Measurements from ENCODE around the gene RHOH. TPM values are rescaled to one million over a fixed set of nuclear protein-coding genes. Genes with fewer than 3 reads are reported as not detected.

RHOH gene
- total RNA-seq, 2 donors from 2014 or later = 140 to 169 TPM

DNA sequence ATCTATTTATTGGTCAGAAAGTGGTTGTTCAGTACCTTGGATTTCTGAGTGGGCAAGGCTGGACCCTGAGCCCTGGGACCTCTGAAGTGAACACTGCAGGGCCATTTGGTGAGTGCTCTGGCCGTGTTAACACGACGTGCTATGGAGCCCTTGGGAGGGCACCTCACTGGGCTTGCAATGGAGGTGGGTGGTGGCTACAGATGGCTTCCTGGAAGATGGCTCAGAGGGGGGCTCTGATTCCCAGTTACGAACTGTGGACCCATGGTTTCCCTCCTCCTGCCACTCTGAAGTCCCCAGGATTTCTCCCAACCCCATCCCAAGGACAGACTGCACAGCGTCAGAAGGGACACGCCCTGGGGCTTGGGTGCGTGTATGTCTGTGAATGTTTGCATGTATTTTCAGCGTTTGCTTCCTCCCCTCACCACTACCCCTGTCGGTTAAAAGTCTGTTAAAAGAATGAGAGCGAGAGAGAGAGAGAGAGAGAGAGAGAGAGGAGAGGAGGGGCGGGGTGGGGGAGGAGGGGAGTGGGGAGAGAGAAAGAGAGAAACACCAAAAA is 3.7 kb upstream of the RHOH start:
- DNase-seq (ENCODE audit: low spot score) = no peak
- ATAC-seq = peak in 1 of 2 donors; percentile 5

GRCh38 chr4:40193578-40193977 is 3.3 kb upstream of the RHOH start:
- Mint-ChIP-seq H3K9me3 (no peaks in the 10 kb centered on the region), H3K4me1 (ENCODE audit: low read depth in 2 of 2) (peaks cover 48 to 67% of the 10 kb centered on the region in 2 donors), H3K4me3 (peak overlapping the region; percentile 99), H3K36me3 (peaks cover 16% of the 10 kb centered on the region), H3K27ac (peak overlapping the region; percentile 98), H3K27me3 (no peaks in the 10 kb centered on the region)
- ATAC-seq = no peak
- DNase-seq (ENCODE audit: low spot score) = no peak

More for the DNA sequence above, 3.7 kb upstream of the RHOH start:
- peak overlapping the region; percentile 98 for H3K27ac Mint-ChIP-seq
- no peaks in the 10 kb centered on the region for H3K27me3 Mint-ChIP-seq
- peaks cover 48 to 63% of the 10 kb centered on the region in 2 donors for H3K4me1 Mint-ChIP-seq (ENCODE audit: low read depth in 2 of 2)
- H3K4me3 Mint-ChIP-seq = peak overlapping the region; percentile 99
- H3K36me3 Mint-ChIP-seq = peaks cover 11% of the 10 kb centered on the region
- no peaks in the 10 kb centered on the region for H3K9me3 Mint-ChIP-seq

DNA sequence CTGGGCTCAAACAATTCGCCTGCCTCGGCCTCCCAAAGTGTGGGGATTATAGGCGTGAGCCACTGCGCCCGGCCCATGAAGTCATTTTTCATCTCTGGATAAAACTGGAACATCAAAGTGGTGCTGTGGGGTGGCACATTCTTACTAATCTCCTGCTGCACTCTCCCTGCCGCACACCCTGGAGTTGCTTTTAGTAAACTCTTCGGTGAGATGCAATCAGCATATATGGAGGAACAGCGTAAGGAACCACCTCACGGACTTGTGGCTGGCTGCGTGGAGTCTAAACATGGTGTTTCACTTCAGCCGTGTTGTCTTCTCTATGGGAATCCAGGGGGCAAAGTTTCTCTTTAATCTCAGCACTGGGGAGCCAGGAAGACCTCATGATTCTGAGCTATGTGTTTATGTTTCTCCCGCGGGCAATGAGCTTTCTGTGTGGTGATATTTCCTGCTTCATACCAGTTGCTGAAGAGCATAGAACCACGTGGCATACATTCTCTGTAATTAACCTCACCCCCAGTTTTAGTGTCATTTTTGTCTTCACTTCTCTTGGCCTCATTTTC is 2.1 kb upstream of the RHOH start:
- ATAC-seq = peak in 1 of 2 donors; percentile 56
- Mint-ChIP-seq H3K27me3 (no peaks in the 10 kb centered on the region), H3K4me3 (peak overlapping the region; percentile 99), H3K9me3 (no peaks in the 10 kb centered on the region), H3K27ac (peak overlapping the region; percentile 98), H3K4me1 (ENCODE audit: low read depth in 2 of 2) (peaks cover 52 to 77% of the 10 kb centered on the region in 2 donors), H3K36me3 (peaks cover 23% of the 10 kb centered on the region)
- DNase-seq (ENCODE audit: low spot score) = no peak

DNA sequence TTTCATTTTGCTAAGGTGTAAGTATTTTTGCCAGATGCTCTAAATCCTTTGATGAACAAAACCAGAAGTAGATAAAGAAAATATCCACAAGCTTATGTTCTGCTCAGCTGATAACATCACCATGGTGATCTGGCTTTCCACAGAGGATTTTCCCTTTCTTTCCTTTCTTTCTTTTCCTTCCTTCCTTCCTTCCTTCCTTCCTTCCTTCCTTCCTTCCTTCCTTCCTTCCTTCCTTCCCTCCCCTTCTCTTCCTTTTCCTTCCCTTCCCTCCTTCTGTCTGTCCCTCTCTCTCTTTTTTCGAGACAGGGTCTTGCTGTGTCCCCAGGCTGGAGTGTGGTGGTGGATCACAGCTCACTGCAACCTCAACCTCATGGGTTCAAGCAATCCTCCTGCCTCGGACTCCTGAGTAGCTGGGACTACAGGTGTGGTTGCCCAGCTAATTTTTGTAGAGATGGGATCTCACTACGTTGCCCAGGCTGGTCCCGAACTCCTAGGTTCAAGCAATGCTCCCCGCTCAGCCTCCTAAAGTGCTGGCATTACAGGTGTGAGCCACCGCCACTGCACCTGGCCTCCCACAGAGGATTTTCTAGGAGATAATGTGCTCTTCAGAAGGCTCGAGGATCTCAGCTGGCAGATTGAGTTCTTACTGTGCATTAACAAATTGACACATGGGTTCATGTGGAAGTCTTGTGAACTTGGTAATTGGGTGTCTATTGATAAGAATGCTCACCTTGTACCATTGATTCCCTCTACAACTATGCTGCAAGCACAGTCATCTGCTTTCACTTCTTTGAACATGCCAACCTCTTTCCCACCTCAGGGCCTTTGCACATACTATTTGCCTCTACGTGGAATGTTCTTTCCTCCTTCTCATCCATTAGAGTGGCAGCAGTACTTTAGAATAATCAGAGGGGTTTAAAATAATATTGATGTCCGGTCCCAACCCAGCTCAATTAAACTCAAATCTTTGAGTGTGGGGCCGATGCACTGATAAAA is 1.4 kb upstream of the RHOH start:
- Mint-ChIP-seq H3K36me3 (peaks cover 23% of the 10 kb centered on the region), H3K27ac (peak overlapping the region; percentile 98), H3K27me3 (no peaks in the 10 kb centered on the region), H3K9me3 (no peaks in the 10 kb centered on the region), H3K4me3 (peak overlapping the region; percentile 99), H3K4me1 (ENCODE audit: low read depth in 2 of 2) (peaks cover 58 to 83% of the 10 kb centered on the region in 2 donors)
- DNase-seq (ENCODE audit: low spot score) (no peak), ATAC-seq (no peak)

GRCh38 chr4:40196272-40196671 is 559 bp upstream of the RHOH start:
- DNase-seq (ENCODE audit: low spot score) = no peak
- H3K4me1 Mint-ChIP-seq (ENCODE audit: low read depth in 2 of 2) = peaks cover 59 to 83% of the 10 kb centered on the region in 2 donors
- ATAC-seq = no peak
- peak overlapping the region; percentile 98 for H3K27ac Mint-ChIP-seq
- H3K9me3 Mint-ChIP-seq = no peaks in the 10 kb centered on the region
- no peaks in the 10 kb centered on the region for H3K27me3 Mint-ChIP-seq
- peak overlapping the region; percentile 99 for H3K4me3 Mint-ChIP-seq
- peaks cover 23% of the 10 kb centered on the region for H3K36me3 Mint-ChIP-seq

DNA sequence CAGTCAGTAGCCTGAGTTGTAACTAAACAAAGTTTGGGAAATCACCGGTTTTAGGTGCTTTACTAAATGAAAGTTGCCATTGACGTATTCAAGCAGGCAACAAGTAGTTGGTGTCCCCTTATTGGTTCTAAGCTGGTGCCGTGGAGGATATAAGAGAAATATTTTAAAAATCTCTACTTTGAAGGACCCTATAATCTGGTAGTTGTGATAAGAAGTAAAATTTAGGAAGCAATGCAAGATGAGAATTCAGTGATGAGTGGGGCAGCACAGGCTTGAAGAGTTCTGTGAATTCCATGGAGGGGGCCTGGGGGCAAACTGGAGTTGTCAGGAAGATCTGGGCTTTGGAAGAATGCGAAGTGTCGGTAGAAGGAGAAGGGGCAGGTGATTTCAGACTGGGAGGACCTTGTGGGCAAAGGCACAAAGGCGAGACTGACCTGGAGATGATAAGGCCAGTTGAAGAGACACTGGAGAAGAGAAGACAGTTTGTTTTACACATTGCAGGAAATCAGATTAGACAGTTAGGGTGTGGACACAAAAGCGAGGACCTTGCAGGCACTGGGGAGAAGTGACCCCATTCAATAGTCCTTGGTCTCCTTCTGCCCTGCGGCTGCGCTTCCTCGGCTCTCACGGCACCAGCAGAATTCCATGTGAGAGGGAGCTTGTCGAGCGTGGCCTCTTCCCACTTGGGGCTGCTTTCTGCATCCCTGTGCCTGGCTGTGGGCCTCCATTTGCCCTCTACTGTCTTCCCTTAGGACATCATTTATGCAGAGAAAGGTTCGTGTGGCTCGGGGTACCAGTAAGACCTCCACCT is 1.3 kb downstream of the RHOH start:
- ATAC-seq = peak in 1 of 2 donors; percentile 15
- Mint-ChIP-seq H3K27ac (peak overlapping the region; percentile 98), H3K9me3 (no peaks in the 10 kb centered on the region), H3K4me1 (ENCODE audit: low read depth in 2 of 2) (peaks cover 59 to 83% of the 10 kb centered on the region in 2 donors), H3K27me3 (no peaks in the 10 kb centered on the region), H3K4me3 (peak overlapping the region; percentile 99), H3K36me3 (peaks cover 31% of the 10 kb centered on the region)
- DNase-seq (ENCODE audit: low spot score) = no peak

- Mint-ChIP-seq H3K4me1 (ENCODE audit: low read depth in 2 of 2) (peaks cover 58 to 84% of the 10 kb centered on the region in 2 donors), H3K27ac (peak overlapping the region; percentile 98), H3K9me3 (no peaks in the 10 kb centered on the region), H3K4me3 (peak overlapping the region; percentile 99), H3K27me3 (no peaks in the 10 kb centered on the region), H3K36me3 (peaks cover 36% of the 10 kb centered on the region)
- no peak for DNase-seq (ENCODE audit: low spot score)
- no peak for ATAC-seq
These were observed 2.4 kb downstream of the RHOH start for GRCh38 chr4:40199179-40199670.

- peak overlapping the region; percentile 98 for H3K27ac Mint-ChIP-seq
- H3K27me3 Mint-ChIP-seq = no peaks in the 10 kb centered on the region
- H3K4me1 Mint-ChIP-seq (ENCODE audit: low read depth in 2 of 2) = peaks cover 60 to 85% of the 10 kb centered on the region in 2 donors
- ATAC-seq (peak; percentile 82 to 85), DNase-seq (ENCODE audit: low spot score) (peak; percentile 90)
- H3K9me3 Mint-ChIP-seq = no peaks in the 10 kb centered on the region
- peak overlapping the region; percentile 99 for H3K4me3 Mint-ChIP-seq
- H3K36me3 Mint-ChIP-seq = peaks cover 36% of the 10 kb centered on the region
These were observed 3.4 kb downstream of the RHOH start for GRCh38 chr4:40199999-40200874.

DNA sequence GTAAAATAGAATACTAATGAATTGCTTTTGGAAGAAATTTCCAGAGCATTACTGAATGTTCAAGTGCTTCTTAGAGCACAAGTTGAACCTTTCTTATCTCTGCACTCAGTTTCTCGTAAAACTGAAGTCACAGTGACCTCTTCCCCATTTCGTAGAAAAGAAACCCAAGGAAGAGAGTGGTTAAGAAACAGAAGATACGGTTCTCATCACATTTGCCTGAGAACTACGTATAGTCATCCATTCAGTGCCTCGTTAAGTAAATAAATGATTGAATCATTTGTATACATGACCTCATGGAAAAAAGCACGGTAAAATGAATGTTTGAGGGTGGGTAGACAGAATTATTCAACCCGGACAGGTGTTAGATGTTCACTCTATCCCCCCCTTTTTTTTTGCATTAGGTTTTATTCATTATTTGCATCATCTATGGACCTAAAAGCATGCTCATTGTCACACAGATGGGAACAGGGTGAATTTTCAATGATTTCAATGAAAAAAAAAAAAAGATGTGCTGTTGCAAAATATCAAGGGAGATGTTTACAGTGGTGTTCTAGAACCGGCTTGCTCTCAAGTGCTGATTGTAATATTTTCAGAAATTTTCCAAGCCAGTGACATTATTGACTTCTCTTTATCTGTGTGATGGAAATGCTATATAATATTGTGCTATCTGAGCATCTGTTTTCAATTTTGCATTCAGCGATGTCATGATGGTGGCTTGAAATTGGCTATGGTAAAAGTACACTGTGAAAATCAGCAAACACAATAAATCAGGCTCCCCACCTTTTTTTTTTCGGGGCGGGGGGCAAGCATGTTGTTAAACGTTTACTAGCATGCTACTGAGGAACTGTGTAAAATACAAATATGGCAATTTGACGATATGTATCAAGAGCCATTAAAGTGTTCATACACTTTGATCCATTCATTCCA is 4.3 kb downstream of the RHOH start:
- Mint-ChIP-seq H3K4me3 (peak overlapping the region; percentile 99), H3K27ac (peak overlapping the region; percentile 98), H3K9me3 (no peaks in the 10 kb centered on the region), H3K27me3 (no peaks in the 10 kb centered on the region), H3K36me3 (peaks cover 39% of the 10 kb centered on the region), H3K4me1 (ENCODE audit: low read depth in 2 of 2) (peaks cover 61 to 85% of the 10 kb centered on the region in 2 donors)
- DNase-seq (ENCODE audit: low spot score) (no peak), ATAC-seq (peak; percentile 62 to 74)

GRCh38 chr4:40201898-40202297 is 5.1 kb downstream of the RHOH start:
- H3K27me3 Mint-ChIP-seq = no peaks in the 10 kb centered on the region
- ATAC-seq = no peak
- H3K27ac Mint-ChIP-seq = peak overlapping the region; percentile 98
- H3K9me3 Mint-ChIP-seq = no peaks in the 10 kb centered on the region
- H3K4me1 Mint-ChIP-seq (ENCODE audit: low read depth in 2 of 2) = peaks cover 60 to 83% of the 10 kb centered on the region in 2 donors
- H3K36me3 Mint-ChIP-seq = peaks cover 38% of the 10 kb centered on the region
- DNase-seq (ENCODE audit: low spot score) = no peak
- H3K4me3 Mint-ChIP-seq = peak overlapping the region; percentile 99

DNA sequence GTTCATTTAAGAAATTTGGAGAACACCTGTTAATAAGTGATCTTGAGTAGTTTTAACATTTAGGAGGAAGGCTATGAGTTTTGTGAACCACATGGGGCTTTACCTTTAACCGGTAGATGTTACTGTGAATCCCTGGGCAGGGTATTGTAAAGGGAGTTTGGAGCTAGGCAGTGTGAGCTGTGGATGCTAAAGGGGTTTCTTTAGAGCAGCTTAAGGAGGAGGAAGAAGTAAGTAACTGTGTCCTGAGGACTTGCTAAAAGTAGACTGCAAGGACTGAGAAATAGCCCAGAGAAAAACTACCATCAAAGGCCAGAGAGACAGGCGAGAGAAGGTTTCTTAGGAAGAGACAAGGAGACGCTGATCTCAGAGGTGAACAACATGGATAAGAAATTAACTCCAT is 5.6 kb downstream of the RHOH start:
- H3K4me1 Mint-ChIP-seq (ENCODE audit: low read depth in 2 of 2) = peaks cover 64 to 87% of the 10 kb centered on the region in 2 donors
- peak overlapping the region; percentile 98 for H3K27ac Mint-ChIP-seq
- no peaks in the 10 kb centered on the region for H3K27me3 Mint-ChIP-seq
- H3K36me3 Mint-ChIP-seq = peaks cover 37% of the 10 kb centered on the region
- ATAC-seq (no peak), DNase-seq (ENCODE audit: low spot score) (no peak)
- peak overlapping the region; percentile 99 for H3K4me3 Mint-ChIP-seq
- H3K9me3 Mint-ChIP-seq = no peaks in the 10 kb centered on the region

Measured in natural killer cell treated with Interleukin-12 subunit alpha and Interleukin-12 subunit beta and Interleukin-15 and Interleukin-18, amount 100 ng/mL, for 72 hours (primary cell).